Retinal pigment epithelial cell (primary cell): Measurements from ENCODE around the gene SLC16A2.

Experiments used
- DNase-seq: peaks from one replicate; pipeline ENCODE4 v3.0.0-alpha.2; 2010; ENCODE audit warnings: low read depth
- H3K4me3 ChIP-seq: 2 replicates; pipeline ENCODE4 v1.5.1; 2011; ENCODE audit warnings: mild to moderate bottlenecking, low read length, control low read depth, moderate library complexity
- CTCF ChIP-seq: conservative IDR thresholded peaks from 2 replicates; pipeline ENCODE4 v1.5.1; 2011; ENCODE audit warnings: low read depth, low read length, control low read depth, inconsistent platforms

Gene SLC16A2

GRCh38 chrX:74534569-74535038, 113.3 kb downstream of the SLC16A2 start:
- no peak for TF ChIP-seq CTCF
- H3K4me3 ChIP-seq, result no peak overlapping the region
- no peak for DNase-seq

GRCh38 chrX:74535086-74535407, 113.8 kb downstream of the SLC16A2 start:
- no peak for DNase-seq
- peak overlapping the region; percentile 52 for H3K4me3 ChIP-seq
- TF ChIP-seq CTCF, result no peak

- peak; percentile 45 for TF ChIP-seq CTCF
- DNase-seq, result no peak
- H3K4me3 ChIP-seq, result peak overlapping the region; percentile 52
Observed at GRCh38 chrX:74535408-74536151, 114.3 kb downstream of the SLC16A2 start.

GRCh38 chrX:74536152-74536831, 115.0 kb downstream of the SLC16A2 start:
- DNase-seq, result no peak
- peak overlapping the region; percentile 52 for H3K4me3 ChIP-seq
- TF ChIP-seq CTCF, result peak; percentile 30

GRCh38 chrX:74536832-74537371, 115.6 kb downstream of the SLC16A2 start:
- H3K4me3 ChIP-seq, result peak overlapping the region; percentile 52
- TF ChIP-seq CTCF, result peak; percentile 11
- no peak for DNase-seq

GRCh38 chrX:74540635-74541249, 119.4 kb downstream of the SLC16A2 start:
- no peak overlapping the region for H3K4me3 ChIP-seq
- no peak for DNase-seq
- no peak for TF ChIP-seq CTCF
